Type B pancreatic cell (in vitro differentiated cells): ENCODE measurements around the gene PRKAR2A. TPM values are rescaled to one million over a fixed set of nuclear protein-coding genes. Genes with fewer than 3 reads are reported as not detected.
"Not testable (repeated sequence)": the region's sequence is repeated elsewhere in the genome, so short reads cannot be mapped to it uniquely, and the experiment has no call there.

ENCODE experiments used
- DNase-seq: peaks from one replicate; pipeline ENCODE4 v3.0.0; 2021; ENCODE audit warnings: mixed read lengths; ENCODE audit not compliant: unreplicated experiment; ENCODE audit errors: extremely low spot score
- H3K27ac Mint-ChIP-seq: 2 replicates; pipeline ENCODE4 v1.8.0; 2021; ENCODE audit warnings: mild to moderate bottlenecking, mixed read lengths
- H3K27me3 Mint-ChIP-seq: 2 replicates; pipeline ENCODE4 v1.8.0; 2021; ENCODE audit warnings: mixed read lengths
- H3K36me3 Mint-ChIP-seq: 2 replicates; pipeline ENCODE4 v1.8.0; 2021; ENCODE audit warnings: mixed read lengths
- H3K4me1 Mint-ChIP-seq: one replicate; pipeline ENCODE4 v1.8.0; 2021; ENCODE audit warnings: mixed read lengths; ENCODE audit not compliant: unreplicated experiment
- H3K4me3 Mint-ChIP-seq: 2 replicates; pipeline ENCODE4 v1.8.0; 2021; ENCODE audit warnings: mild to moderate bottlenecking, mixed read lengths
- H3K9me3 Mint-ChIP-seq: 2 replicates; pipeline ENCODE4 v1.8.0; 2021; ENCODE audit warnings: mixed read lengths
- total RNA-seq: library from RNA; stranded (reverse); gene quantifications from 2 replicates; pipeline ENCODE4 v1.2.1, GENCODE V29; 2021; ENCODE audit warnings: low replicate concordance
- TF ChIP-seq, protein P1 (sequence below): fragments of 200-600 bp; sonication (generic); conservative IDR thresholded peaks from 2 replicates; pipeline ENCODE4 v1.5.0; 2021; ENCODE audit warnings: antibody characterized with exemption, mild to moderate bottlenecking

The PRKAR2A gene
- total RNA-seq, 1 donor from 2014 or later = 44.1 TPM

DNA sequence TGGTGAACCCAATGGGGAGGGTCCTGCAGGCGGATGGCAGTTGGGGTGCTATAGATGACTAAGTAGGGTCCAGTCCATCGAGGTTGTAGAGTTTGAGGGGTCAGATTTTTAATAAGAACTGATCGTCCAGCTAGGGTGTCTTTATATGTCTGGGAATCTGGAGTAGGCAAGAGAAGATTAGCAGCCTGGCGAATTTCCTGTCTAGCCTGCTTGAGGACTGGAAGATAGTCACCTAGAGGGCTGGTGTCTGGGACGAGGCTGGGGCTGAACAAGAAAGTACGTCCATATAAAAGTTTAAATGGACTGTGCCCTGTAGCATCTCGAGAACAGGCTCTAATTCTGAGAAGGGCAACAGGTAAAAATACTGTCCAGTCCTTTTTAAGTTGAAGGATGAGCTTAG is 123.9 kb downstream of the PRKAR2A start:
- no peak overlapping the region for H3K4me3 Mint-ChIP-seq
- H3K27me3 Mint-ChIP-seq = peaks cover 6% of the 10 kb centered on the region
- no peaks in the 10 kb centered on the region for H3K36me3 Mint-ChIP-seq
- TF ChIP-seq, protein P1, sequence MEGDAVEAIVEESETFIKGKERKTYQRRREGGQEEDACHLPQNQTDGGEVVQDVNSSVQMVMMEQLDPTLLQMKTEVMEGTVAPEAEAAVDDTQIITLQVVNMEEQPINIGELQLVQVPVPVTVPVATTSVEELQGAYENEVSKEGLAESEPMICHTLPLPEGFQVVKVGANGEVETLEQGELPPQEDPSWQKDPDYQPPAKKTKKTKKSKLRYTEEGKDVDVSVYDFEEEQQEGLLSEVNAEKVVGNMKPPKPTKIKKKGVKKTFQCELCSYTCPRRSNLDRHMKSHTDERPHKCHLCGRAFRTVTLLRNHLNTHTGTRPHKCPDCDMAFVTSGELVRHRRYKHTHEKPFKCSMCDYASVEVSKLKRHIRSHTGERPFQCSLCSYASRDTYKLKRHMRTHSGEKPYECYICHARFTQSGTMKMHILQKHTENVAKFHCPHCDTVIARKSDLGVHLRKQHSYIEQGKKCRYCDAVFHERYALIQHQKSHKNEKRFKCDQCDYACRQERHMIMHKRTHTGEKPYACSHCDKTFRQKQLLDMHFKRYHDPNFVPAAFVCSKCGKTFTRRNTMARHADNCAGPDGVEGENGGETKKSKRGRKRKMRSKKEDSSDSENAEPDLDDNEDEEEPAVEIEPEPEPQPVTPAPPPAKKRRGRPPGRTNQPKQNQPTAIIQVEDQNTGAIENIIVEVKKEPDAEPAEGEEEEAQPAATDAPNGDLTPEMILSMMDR = no peak
- H3K27ac Mint-ChIP-seq = peak overlapping the region; percentile 9
- H3K4me1 Mint-ChIP-seq = no peaks in the 10 kb centered on the region
- no peaks in the 10 kb centered on the region for H3K9me3 Mint-ChIP-seq
- DNase-seq = no peak

DNA sequence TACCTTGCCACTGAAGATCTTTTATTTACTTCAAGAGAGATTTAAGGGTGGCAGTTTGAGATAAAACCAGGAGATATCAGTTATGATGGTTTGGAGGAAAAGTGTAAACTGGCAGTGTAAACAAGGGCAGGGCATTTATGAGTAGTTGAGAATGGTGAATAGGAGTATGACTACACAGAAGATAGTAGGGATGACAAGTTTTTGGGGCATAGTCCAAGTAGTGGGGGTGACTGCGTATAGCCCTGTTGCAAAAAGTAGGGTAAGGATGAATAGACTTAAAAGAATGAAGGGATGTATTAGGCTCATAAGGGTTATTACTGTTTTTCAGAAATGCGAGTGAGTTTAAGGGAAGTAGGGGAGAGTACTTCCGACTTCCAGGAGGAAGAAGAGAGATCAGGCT is 124.4 kb downstream of the PRKAR2A start:
- not testable (repeated sequence) for DNase-seq, H3K4me3 Mint-ChIP-seq, H3K4me1 Mint-ChIP-seq, H3K27me3 Mint-ChIP-seq, H3K9me3 Mint-ChIP-seq, H3K36me3 Mint-ChIP-seq
- H3K27ac Mint-ChIP-seq = peak overlapping the region; percentile 9

DNA sequence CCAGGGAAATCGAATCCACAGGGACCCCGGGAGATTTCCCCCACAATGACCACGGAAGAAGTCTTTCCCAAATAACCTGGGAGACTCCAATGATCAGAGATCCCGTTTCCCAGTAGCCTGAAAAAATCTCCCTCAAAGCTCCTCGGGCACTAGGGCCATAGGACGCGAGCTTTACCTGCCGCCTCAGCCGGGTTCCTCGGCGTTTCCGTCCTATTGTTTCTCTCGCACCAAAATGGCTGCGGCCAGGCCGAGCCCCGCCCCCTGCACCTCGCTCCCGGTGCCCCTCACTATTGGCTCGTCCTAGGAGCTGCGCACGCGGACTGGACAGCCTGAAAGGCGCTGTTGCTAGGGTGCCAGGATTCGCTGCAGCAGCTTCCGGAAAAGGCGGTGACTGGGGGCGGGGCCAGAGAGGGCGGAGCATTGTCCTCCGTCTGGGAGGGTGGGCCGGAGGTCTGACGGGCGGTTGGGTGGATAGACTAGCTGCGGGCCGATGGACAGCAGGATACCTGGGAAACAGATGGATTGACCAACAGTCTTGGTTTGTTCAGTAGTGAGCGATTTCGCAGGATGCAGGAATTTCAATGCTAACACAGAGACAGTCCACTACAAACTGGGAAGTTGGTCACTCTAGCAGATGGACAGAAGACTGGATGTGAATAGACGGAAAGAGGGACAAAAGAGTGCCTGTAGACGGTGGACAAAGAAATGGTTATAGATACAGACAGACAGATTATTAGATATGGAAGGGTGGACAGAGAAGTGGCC is 130.5 kb downstream of the PRKAR2A start, which contains the start of gene IP6K2:
Gene IP6K2, minus strand, starts transcription at position 240 of the 765 bp plus-strand sequence. CDS start 21,930 bp downstream, outside the sequence.
- DNase-seq = peak; percentile 98
- TF ChIP-seq, protein P1 = no peak
- Mint-ChIP-seq H3K36me3 (peaks cover 16% of the 10 kb centered on the region), H3K4me3 (peak within 1 kb of the TSS; percentile 97), H3K9me3 (peaks cover 4% of the 10 kb centered on the region), H3K27me3 (no peaks in the 10 kb centered on the region), H3K27ac (peak within 1 kb of the TSS; percentile 96), H3K4me1 (peaks cover 18% of the 10 kb centered on the region)

DNA sequence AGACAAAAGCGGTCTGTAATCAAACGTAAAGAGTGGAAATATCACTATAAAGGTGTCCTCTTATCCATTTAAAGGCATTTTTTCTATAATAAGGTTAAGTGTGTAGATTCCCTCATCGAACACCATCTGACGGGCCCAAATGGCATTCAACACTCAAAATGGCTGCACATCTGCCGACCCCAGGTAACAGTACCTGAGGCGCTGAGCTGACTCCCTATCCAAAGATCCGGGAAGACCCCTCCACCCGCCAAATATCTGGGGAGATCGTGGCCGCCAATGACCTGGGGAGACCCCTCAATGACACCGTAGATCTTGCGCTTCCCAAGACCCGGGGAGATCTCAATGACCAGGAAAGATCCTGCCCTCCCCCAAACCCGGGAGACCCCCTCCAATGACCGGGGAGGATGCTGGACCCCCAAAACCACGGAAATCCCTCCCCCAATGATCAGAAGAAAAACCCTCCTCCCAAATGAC is 131.1 kb downstream of the PRKAR2A start:
- H3K9me3 Mint-ChIP-seq = peaks cover 4% of the 10 kb centered on the region
- no peaks in the 10 kb centered on the region for H3K27me3 Mint-ChIP-seq
- H3K4me1 Mint-ChIP-seq = peaks cover 22% of the 10 kb centered on the region
- H3K36me3 Mint-ChIP-seq = peaks cover 19% of the 10 kb centered on the region
- peak overlapping the region; percentile 96 for H3K27ac Mint-ChIP-seq
- DNase-seq = no peak
- TF ChIP-seq, protein P1 = no peak
- peak overlapping the region; percentile 97 for H3K4me3 Mint-ChIP-seq

DNA sequence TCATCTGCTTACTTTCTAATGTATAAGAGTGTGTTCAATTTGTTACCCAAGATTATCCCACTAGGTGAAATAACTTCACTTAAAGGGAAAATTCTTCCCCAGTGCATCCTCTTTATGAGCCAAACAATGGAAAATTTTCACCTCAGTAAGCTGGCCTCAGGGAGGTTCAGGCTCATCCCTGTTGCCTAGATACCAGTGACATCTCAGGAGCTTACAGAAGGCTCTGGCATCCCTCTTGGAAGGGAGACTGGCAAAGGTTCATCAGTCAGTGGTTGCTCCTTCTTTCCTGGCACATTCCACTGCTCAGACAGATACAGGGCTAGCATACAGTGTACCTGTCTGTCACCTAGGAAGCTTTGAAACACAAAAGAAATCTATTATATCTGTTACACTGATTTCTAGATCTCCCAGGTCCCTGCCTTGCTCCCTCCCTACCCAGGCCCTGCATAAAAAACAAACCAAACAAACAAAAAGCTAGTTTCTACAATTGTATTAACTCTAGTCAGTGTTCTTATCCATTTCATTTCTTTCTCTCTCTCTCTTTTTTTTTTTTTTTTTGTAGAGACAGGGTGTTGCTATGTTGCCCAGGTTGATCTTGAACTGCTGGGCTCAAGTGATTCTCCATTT is 132.4 kb downstream of the PRKAR2A start:
- TF ChIP-seq, protein P1 = no peak
- Mint-ChIP-seq H3K4me3 (peak overlapping the region; percentile 97), H3K27ac (peak overlapping the region; percentile 96), H3K36me3 (peaks cover 26% of the 10 kb centered on the region), H3K9me3 (peaks cover 4% of the 10 kb centered on the region), H3K27me3 (no peaks in the 10 kb centered on the region), H3K4me1 (peaks cover 28% of the 10 kb centered on the region)
- no peak for DNase-seq

DNA sequence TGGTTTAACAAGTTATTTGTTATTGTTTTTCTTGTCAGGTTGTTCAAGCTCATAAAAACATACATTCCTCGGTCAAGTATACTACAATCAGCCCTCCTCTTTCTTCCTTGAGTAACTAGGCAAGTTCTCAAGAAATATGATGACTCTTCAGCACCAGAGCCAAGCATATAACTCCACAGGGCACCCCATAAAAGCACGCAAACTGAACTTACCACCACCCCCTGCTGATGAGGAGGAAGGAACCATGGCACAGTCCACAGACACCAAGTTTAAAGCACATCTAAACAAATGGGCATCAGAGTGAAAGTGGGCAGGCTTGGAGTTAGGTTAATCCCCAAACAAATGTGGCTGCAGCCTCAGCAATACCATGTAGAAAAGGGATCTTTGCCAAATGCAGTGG is 135.9 kb downstream of the PRKAR2A start:
- H3K4me3 Mint-ChIP-seq = peak overlapping the region; percentile 63

More for the DNA sequence above, 135.9 kb downstream of the PRKAR2A start:
- DNase-seq = no peak
- peak overlapping the region; percentile 61 for H3K27ac Mint-ChIP-seq
- TF ChIP-seq, protein P1 = no peak
- no peaks in the 10 kb centered on the region for H3K9me3 Mint-ChIP-seq
- H3K27me3 Mint-ChIP-seq = no peaks in the 10 kb centered on the region
- H3K36me3 Mint-ChIP-seq = peaks cover 41% of the 10 kb centered on the region
- H3K4me1 Mint-ChIP-seq = peaks cover 31% of the 10 kb centered on the region
